ENCODE results near the gene CACNA2D2.

DNA sequence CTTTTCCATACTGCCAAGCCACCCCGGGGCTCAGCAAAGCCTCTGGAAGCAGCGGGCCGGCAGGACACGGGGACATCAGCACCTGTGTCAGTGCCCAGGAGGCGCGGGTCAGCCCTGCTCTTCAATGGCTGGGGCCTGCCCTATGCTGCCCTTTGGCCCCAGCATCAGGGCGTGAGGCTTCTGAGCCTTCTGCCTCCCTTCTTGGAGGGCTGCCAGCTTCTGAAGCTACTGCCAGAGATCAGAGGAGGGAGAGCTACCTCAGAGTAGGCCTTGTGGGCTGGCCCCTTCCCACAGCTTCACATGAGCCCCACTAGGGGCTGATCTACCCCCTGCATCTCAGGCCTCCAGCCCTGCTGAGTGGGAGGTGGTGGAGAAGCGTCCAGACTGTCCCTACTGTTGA lies 131.1 kb downstream of the CACNA2D2 start:
- TF ChIP-seq SMC3 (IDR thresholded peaks at IDR 0.05; ENCODE audit: low read depth, low read length) (no peak; the same call in 1 of the 2 replicates), FOXM1 (IDR thresholded peaks at IDR 0.05; ENCODE audit: low read depth) (no peak), CTCF (IDR thresholded peaks at IDR 0.05) (no peak), RCOR1 (IDR thresholded peaks at IDR 0.05; ENCODE audit: low read length) (no peak), IRF3 (IDR thresholded peaks at IDR 0.05; ENCODE audit: low read depth, low read length) (no peak), MAX (IDR thresholded peaks at IDR 0.05; ENCODE audit: low read depth) (no peak)

All from SK-N-SH (cell line).